ENCODE measurements around the gene ZNF664. TPM values are rescaled to one million over a fixed set of nuclear protein-coding genes. Genes with fewer than 3 reads are reported as not detected.
A peak's percentile ranks its signal among the peaks of the same experiment; 100 is the strongest.

The ZNF664 gene
- total and polyA plus RNA-seq, 2 of the 4 experiments (the other 2 are of a cell fraction), result 29.9 to 32.6 TPM

DNA sequence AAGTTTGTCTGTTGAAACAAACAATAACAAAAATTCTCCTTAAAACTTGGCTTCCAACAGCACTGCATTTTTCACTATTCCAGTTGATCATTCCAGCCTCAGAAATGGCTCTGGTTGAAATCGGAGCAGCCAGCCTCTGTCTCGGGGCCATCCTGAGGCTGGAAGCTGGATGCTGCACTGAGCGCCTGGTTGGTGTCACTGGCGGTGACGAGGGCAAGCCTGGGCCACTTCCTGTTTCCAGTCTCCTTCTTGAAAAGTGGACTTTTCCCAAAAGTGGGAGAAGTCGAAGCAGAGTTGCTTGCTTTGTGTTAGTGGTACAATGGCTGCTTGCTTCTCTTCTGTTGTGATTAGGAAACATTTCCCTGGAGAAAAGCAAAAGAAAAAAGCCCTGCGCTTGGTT is 49.1 kb upstream of the ZNF664 start:
- Histone ChIP-seq H3K9ac (ENCODE audit: low read depth, low read length) (no peak overlapping the region), H3K27ac (ENCODE audit: insufficient read depth, low read length) (no peak overlapping the region), H4K91ac (ENCODE audit: insufficient read depth, low read depth, low read length) (no peak overlapping the region), H4K5ac (ENCODE audit: low read depth, low read length) (no peak overlapping the region), H3K4me1 (ENCODE audit: control insufficient read depth, insufficient read depth, low read length) (no peaks in the 10 kb centered on the region; the same call in 1 of the 2 replicates), H3K36me3 (ENCODE audit: control insufficient read depth, insufficient read depth, low read length) (no peaks in the 10 kb centered on the region), H4K8ac (ENCODE audit: low read depth in 2 of 2, low read length in 2 of 2) (no peak overlapping the region), H3K23ac (ENCODE audit: low read depth, low read length) (no peak overlapping the region), H2AK9ac (replicated peaks; ENCODE audit: low read depth, low read length, poor library complexity) (no peak overlapping the region), H2BK120ac (ENCODE audit: low read depth, low read length) (no peak overlapping the region), H3K9me3 (ENCODE audit: control insufficient read depth, insufficient read depth, low read length) (no peaks in the 10 kb centered on the region), H3K4me3 (ENCODE audit: insufficient read depth, low read depth, low read length) (no peak overlapping the region), H3K9me1 (ENCODE audit: insufficient read depth, low read length) (peaks cover 3% of the 10 kb centered on the region; the same call in 1 of the 2 replicates), H3K56ac (ENCODE audit: extremely low read depth, insufficient read depth, low read length) (no peak overlapping the region), H3K4me2 (ENCODE audit: low read depth, low read length) (no peak overlapping the region), H3K4ac (ENCODE audit: low read depth, low read length) (no peak overlapping the region), H2BK15ac (ENCODE audit: low read depth, low read length) (no peak overlapping the region), H2AFZ (replicated peaks; ENCODE audit: low read length, poor library complexity) (no peak overlapping the region), H3K27me3 (ENCODE audit: control insufficient read depth, insufficient read depth, low read length) (no peaks in the 10 kb centered on the region), H3K18ac (ENCODE audit: low read depth, low read length) (no peak overlapping the region), H2BK20ac (ENCODE audit: low read depth, low read length) (no peak overlapping the region), H4K20me1 (ENCODE audit: insufficient read depth, low read length) (no peaks in the 10 kb centered on the region), H3K14ac (replicated peaks; ENCODE audit: low read depth, low read length) (no peak overlapping the region), H2BK5ac (ENCODE audit: low read depth, low read length, poor library complexity, severe bottlenecking) (no peak overlapping the region), H3K79me1 (ENCODE audit: low read depth in 1 of 2, low read length in 2 of 2) (no peaks in the 10 kb centered on the region), H2AK5ac (ENCODE audit: low read depth, low read length) (no peak overlapping the region)
- no peak for TF ChIP-seq NFE2L2 (IDR thresholded peaks at IDR 0.05; ENCODE audit: low read depth, low read length)
- TF ChIP-seq FOS (IDR thresholded peaks at IDR 0.05; ENCODE audit: low read depth, low read length), result no peak
- no peak for TF ChIP-seq ELK1 (IDR thresholded peaks at IDR 0.05; ENCODE audit: borderline replicate concordance, low read depth, low read length)
- no peak for TF ChIP-seq POLR2A (IDR thresholded peaks at IDR 0.05; ENCODE audit: low read depth, low read length)
- TF ChIP-seq MAFK (IDR thresholded peaks at IDR 0.05; ENCODE audit: low read depth, low read length), result no peak
- WGBS, 2 experiments (ENCODE audit: extremely low coverage in 2 of 2, insufficient read length in 1 of 2), result 40% methylated on average over 1 of the region's 7 CpGs; no CpG with 5 or more reads in 1 of the 2 experiments
- intact Hi-C loops (cut with micrococcal nuclease) (no loop called here), dilution Hi-C loops (cut with HindIII; ENCODE audit: low sequenced_read_pairs, unreplicated experiment) (no loop called here), in situ Hi-C loops (cut with MboI; ENCODE audit: low sequenced_read_pairs) (no loop called here)
- POLR2A ChIA-PET (ENCODE audit: unreplicated experiment), result no interaction called here
- BruUV-seq (replicated peaks), result no TSS peak
- 0 out of 2 replicates have a peak, but pooled peaks have one; percentile 30 for ATAC-seq (ENCODE audit: low read depth)
- no peak for DNase-seq
- CTCF ChIA-PET, result no interaction called here

All from IMR-90 (cell line).